ENCODE measurements around the gene DNAH8.

The DNAH8 gene

GRCh38 chr6:38736951-38737350, 21.8 kb downstream of the DNAH8 start:
- DNase-seq, result no peak
- in situ Hi-C loops (cut with MboI; ENCODE audit: low pct_unique_long_range_greater_than_20kb, low sequenced_read_pairs), result no loop called here

- in situ Hi-C loops (cut with MboI; ENCODE audit: low pct_unique_long_range_greater_than_20kb, low sequenced_read_pairs), result no loop called here
- peak; percentile 7 for DNase-seq
Observed at GRCh38 chr6:38738261-38738660, 23.1 kb downstream of the DNAH8 start.

GRCh38 chr6:38739532-38739931, 24.4 kb downstream of the DNAH8 start:
- in situ Hi-C loops (cut with MboI; ENCODE audit: low pct_unique_long_range_greater_than_20kb, low sequenced_read_pairs), result no loop called here
- DNase-seq, result peak; percentile 20

- no peak for DNase-seq
- in situ Hi-C loops (cut with MboI; ENCODE audit: low pct_unique_long_range_greater_than_20kb, low sequenced_read_pairs), result no loop called here
Observed at GRCh38 chr6:38749473-38749872, 34.4 kb downstream of the DNAH8 start.

- in situ Hi-C loops (cut with MboI; ENCODE audit: low pct_unique_long_range_greater_than_20kb, low sequenced_read_pairs), result no loop called here
- DNase-seq, result no peak
Observed at GRCh38 chr6:38750968-38751615, 36.0 kb downstream of the DNAH8 start.

- in situ Hi-C loops (cut with MboI; ENCODE audit: low pct_unique_long_range_greater_than_20kb, low sequenced_read_pairs), result no loop called here
- DNase-seq, result no peak
Observed at GRCh38 chr6:38753707-38754106, 38.6 kb downstream of the DNAH8 start.

GRCh38 chr6:38755207-38755606, 40.1 kb downstream of the DNAH8 start:
- in situ Hi-C loops (cut with MboI; ENCODE audit: low pct_unique_long_range_greater_than_20kb, low sequenced_read_pairs), result no loop called here
- DNase-seq, result no peak

- DNase-seq, result no peak
- in situ Hi-C loops (cut with MboI; ENCODE audit: low pct_unique_long_range_greater_than_20kb, low sequenced_read_pairs), result no loop called here
Observed at GRCh38 chr6:38755874-38756273, 40.8 kb downstream of the DNAH8 start.

- no peak for DNase-seq
- in situ Hi-C loops (cut with MboI; ENCODE audit: low pct_unique_long_range_greater_than_20kb, low sequenced_read_pairs), result no loop called here
Observed at GRCh38 chr6:38760097-38760496, 45.0 kb downstream of the DNAH8 start.

GRCh38 chr6:38762848-38763247, 47.7 kb downstream of the DNAH8 start:
- DNase-seq, result no peak
- in situ Hi-C loops (cut with MboI; ENCODE audit: low pct_unique_long_range_greater_than_20kb, low sequenced_read_pairs), result no loop called here

- in situ Hi-C loops (cut with MboI; ENCODE audit: low pct_unique_long_range_greater_than_20kb, low sequenced_read_pairs), result no loop called here
- no peak for DNase-seq
Observed at GRCh38 chr6:38767560-38767959, 52.4 kb downstream of the DNAH8 start.

GRCh38 chr6:38773338-38773737, 58.2 kb downstream of the DNAH8 start:
- in situ Hi-C loops (cut with MboI; ENCODE audit: low pct_unique_long_range_greater_than_20kb, low sequenced_read_pairs), result no loop called here
- no peak for DNase-seq

GRCh38 chr6:38774929-38775707, 60.0 kb downstream of the DNAH8 start:
- peak; percentile 65 for DNase-seq
- in situ Hi-C loops (cut with MboI; ENCODE audit: low pct_unique_long_range_greater_than_20kb, low sequenced_read_pairs), result no loop called here

- DNase-seq, result no peak
- in situ Hi-C loops (cut with MboI; ENCODE audit: low pct_unique_long_range_greater_than_20kb, low sequenced_read_pairs), result no loop called here
Observed at GRCh38 chr6:38775870-38776269, 60.8 kb downstream of the DNAH8 start.

- no peak for DNase-seq
- in situ Hi-C loops (cut with MboI; ENCODE audit: low pct_unique_long_range_greater_than_20kb, low sequenced_read_pairs), result no loop called here
Observed at GRCh38 chr6:38776515-38776914, 61.4 kb downstream of the DNAH8 start.

- no peak for DNase-seq
- in situ Hi-C loops (cut with MboI; ENCODE audit: low pct_unique_long_range_greater_than_20kb, low sequenced_read_pairs), result no loop called here
Observed at GRCh38 chr6:38779310-38780062, 64.4 kb downstream of the DNAH8 start.

- in situ Hi-C loops (cut with MboI; ENCODE audit: low pct_unique_long_range_greater_than_20kb, low sequenced_read_pairs), result no loop called here
- DNase-seq, result no peak
Observed at GRCh38 chr6:38782616-38783015, 67.5 kb downstream of the DNAH8 start.

- in situ Hi-C loops (cut with MboI; ENCODE audit: low pct_unique_long_range_greater_than_20kb, low sequenced_read_pairs), result no loop called here
Observed at GRCh38 chr6:38783443-38784228, 68.5 kb downstream of the DNAH8 start.

GRCh38 chr6:38784506-38785235, 69.6 kb downstream of the DNAH8 start:
- DNase-seq, result no peak
- in situ Hi-C loops (cut with MboI; ENCODE audit: low pct_unique_long_range_greater_than_20kb, low sequenced_read_pairs), result no loop called here

More at GRCh38 chr6:38783443-38784228, 68.5 kb downstream of the DNAH8 start:
- DNase-seq, result no peak
